GOT3 (cell line): ENCODE results near the gene AKT2.
A peak's percentile ranks its signal among the peaks of the same experiment; 100 is the strongest.

Source experiments
- DNase-seq: peaks from one replicate; lab custom pipeline; 2025; ENCODE audit warnings: mixed read lengths; lab: John Stamatoyannopoulos, UW

AKT2 gene

DNA sequence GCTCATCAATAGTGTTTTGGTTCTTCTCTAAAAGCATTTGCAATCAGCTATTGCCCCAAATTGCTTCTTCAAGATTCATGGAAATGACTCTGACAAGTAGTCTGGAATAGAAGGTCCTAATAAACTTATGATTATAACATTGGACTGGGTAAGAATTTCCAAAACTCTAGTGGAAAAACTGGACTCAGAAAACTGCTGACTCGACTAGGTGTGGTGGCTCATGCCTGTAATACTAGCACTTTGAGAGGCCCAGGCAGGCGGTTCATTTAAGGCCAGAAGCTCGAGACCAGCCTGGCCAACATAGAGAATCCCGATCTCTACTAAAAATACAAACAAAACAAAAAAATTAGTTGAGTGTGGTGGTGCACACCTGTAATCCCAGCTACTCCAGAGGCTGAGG is 15.5 kb upstream of the AKT2 start:
- DNase-seq = no peak

DNA sequence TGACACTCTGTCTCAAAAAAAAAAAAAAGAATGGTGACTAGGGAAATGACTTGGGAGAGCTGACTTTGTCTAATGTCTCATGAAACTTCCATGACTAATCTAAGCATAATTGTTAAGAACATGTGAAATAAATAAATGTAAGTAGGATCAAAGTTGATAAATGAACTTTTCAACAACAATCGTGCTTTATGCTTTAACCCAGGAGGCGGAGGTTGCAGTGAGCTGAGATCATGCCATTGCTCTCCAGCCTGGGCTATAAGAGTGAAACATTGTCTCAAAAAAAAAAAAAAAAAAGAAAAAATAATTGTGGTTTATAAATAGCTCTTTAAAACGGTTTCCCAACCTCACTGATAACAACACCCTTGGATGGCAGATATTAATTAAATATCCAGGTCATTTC is 12.9 kb upstream of the AKT2 start:
- no peak for DNase-seq

DNA sequence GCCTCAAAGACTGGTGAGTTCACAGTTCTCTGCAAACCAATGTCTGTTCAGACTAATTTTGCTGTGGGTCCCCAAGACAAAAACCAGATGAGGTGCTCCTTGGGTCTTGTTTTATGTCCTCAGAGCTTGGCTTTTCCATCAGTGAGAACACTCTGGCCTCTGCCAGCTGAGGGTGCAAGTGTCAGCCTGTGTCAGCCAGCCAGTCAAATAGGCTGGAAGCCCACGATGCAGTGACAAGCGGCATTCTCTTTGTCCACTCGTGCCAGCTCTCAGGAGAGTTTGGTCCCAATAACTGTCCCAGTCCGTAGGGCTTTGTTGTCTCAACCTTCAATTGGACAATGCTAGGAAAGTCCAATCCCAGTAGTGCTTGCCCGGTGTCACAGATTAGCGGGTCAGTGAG is 9.4 kb upstream of the AKT2 start:
- DNase-seq = no peak

DNA sequence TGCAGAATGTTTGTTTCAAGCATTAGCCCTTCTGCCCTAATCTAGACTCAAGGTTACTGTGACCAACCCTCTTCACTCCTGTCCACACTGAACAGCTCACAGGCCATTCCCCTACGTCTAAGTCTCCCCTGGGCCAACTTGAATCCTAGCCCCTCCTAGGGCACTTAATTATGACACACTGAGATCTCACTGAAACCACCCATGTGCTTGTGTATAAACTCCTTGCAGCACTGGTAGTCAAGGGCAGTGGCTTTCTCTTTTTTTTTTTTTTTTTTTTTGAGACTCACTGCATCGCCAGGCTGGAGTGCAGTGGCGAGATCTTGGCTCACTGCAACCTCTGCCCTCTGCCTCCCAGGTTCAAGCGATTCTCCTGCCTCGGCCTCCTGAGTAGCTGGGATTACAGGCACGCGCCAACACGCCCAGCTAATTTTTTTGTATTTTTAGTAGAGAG is 1.9 kb upstream of the AKT2 start:
- DNase-seq = no peak

DNA sequence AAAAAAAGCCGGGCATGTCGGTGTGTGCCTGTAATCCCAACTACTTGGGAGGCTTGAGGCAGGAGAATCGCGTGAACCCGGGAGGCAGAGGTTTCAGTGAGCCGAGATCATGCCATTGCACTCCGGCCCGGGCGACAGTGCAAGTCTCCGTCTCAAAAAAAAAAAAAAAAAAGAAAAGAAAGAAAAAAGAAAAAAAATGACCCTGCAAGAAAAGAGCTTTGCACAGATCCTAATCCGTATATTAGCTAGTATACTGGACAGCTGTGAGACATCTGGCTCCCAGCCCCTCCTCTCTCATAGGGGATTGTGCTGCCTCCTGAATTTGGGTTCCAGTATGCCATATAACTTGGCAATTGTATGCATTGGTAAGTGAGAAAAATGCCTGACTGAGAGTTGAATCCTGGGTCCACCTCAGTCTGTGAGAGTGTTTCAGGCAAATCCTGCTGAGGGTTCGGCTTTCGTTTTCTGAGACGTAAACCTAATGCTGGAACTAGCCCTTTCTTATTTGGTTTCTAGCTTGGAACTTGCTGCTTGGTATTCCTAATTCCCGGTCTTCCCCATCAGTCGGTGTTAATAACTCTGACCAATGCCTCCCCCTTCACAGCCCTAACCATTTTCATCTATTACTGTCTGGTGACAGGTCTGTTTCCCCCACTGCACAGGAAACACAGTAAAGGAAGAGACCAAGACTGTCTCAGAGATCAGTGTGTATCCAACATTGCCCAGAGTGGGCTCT is 1.3 kb upstream of the AKT2 start:
- no peak for DNase-seq

DNA sequence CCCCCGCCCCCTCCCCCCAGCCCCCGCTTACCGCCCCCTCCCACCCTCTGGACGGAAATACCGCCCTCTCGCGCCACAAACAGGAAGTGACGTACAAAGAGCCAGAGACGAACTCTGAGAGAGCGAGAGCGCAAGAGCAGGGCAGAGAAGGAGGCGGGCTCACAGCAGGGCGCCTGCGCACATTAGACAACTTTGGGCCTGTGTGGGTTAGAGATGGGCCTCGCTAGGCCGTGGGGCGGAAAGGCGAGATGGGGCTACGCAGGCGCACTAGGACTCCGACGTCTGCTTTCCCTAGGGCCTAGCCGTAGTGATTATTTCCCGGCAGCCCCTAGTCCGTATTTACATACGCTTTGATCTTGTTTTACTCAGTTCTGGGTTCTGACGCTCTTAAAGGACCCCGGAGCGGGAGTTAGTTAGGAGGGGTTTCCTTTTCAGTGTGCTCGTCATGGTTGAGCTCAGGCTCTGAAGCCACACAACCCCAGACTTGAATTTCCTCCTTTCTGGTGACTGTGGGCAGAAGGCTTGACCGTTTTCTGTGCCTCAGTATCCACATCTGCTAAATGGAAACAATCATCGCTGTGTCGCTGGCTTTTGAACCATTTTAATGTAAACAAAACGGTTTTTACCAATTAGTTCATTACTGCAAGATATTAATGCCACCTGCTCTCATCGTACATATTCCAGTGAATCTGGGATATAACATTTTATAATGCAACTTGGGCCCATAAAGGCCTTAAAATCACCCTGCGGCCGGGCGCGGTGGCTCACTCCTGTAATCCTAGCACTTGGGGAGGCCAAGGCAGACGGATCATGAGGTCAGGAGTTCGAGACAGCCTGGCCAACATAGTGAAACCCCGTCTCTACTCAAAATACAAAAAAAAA is 449 bp upstream of the AKT2 start:
- peak; percentile 94 for DNase-seq

DNA sequence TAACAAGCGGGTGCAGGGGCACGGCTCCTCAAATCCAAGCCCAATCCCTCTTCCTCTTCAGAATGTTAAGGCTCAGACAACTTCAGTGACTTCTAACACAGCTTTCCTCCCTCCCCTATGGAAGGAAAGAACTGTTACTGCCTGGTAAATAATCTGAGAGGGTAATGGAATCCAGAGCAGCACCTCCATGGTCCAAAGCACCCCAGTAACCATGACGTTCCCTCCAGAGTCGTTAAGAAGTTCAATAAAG is 969 bp downstream of the AKT2 start:
- no peak for DNase-seq

DNA sequence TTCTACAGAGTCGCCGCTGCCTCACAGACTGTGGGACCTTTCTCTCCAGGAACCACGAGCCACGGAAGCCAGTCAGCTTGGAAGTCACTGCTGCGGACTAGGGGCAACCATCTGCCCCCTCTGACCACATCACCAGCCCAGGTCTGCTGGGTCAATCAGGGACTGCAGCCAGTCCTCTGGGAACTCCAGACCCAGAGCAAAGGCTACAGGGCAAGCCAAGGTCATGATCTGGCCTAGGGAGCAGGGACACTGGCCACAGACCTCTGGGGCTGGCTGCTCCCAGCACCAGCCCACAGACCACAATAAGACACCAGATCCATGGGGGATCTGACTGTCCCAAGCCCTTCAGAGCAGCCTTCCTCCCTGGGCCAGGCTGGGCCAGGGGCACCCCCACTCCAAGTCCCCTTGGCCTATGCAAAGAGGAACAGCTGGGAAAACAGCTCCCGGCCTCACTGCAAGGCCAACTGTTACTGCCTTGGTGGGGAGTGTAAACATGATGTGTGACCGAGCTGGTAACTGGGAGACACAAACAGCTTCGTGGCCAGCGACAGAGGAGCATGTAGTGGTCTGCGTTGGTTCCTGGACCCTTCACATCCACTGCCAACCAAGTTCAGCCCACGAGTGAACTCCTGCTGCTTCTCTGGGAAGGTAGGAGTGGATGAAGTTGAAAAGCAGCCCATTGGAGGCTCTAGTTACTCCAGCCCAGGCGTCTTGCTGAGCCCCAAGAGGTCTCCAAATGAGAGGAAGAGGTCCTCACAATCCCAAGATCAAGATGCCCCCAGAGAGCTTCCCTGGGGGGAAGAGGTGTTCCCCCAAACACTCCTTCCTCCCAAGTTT is 1.5 kb downstream of the AKT2 start:
- DNase-seq = no peak

DNA sequence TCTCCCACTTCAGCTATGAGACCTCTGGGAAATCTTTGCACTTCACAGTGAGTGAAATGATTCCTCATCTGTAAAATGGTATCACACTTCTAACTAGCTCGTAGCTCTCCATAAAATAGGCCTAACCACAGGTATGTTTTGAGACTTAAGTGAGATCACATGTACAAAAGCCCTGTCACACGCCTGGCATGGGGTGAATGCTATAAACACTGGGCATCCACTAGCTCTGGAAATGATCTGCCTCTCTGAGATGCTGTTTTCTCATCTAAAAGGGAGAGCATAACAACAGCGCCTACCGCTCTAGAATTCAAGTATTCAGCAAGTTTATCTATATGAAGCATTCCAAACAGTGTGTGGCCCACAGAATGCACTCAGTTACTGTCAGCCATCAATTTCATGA is 2.2 kb downstream of the AKT2 start:
- DNase-seq = no peak

DNA sequence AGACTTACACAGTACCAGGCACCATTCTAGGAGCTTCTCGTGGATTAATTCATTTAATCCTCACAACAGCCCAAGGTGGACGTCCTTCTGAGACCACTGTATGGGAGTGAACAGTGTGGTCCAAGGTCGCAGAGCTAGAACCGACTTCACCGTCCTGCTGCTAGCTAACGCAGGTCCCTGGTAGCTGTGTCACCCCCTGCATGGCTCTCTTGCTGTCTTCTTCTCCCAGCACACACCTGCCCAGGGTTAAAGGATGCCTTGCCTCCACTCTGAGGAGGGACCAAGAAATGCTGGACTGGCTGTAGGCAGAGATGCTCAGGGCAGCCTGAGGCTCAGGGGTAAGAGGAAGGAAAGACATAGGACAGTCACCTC is 3.0 kb downstream of the AKT2 start:
- no peak for DNase-seq

DNA sequence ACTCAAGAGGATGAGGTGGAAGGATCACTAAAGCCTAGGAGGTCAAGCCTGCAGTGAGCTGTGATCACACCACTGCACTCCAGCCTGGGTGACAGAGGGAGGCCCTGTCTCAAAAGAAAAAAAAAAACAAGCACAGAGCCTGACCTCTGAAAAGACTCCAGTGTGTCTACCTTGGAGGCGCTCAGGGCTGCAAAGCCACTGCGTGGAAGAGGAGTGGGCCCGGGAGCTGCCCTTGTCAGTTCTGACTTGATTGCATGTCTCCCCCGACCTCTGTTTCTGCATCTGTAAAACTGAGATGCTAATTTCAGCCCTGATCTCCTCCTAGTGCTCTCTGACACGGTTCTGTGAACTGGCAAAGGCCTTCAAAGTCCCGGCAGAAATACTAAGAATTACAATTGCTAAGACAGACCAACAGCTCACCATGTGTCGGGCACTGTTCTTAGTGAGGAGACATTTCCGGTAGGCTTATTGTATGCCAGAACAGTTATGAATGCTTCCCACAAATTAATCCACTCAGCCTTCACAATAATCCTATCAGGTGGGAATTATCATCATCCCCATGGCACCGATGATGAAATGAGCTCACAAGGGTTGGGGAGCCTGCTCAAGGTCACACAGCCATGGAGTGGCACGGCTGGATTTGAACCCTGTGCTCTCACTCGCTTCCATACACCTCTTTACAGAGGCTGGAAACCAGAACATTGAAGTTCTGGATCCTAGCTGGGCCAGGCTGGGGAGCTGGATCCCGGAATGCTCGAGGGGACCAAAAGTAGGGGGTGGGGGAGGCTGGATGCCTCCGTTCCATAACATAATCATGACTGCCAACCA is 3.5 kb downstream of the AKT2 start:
- DNase-seq = no peak

DNA sequence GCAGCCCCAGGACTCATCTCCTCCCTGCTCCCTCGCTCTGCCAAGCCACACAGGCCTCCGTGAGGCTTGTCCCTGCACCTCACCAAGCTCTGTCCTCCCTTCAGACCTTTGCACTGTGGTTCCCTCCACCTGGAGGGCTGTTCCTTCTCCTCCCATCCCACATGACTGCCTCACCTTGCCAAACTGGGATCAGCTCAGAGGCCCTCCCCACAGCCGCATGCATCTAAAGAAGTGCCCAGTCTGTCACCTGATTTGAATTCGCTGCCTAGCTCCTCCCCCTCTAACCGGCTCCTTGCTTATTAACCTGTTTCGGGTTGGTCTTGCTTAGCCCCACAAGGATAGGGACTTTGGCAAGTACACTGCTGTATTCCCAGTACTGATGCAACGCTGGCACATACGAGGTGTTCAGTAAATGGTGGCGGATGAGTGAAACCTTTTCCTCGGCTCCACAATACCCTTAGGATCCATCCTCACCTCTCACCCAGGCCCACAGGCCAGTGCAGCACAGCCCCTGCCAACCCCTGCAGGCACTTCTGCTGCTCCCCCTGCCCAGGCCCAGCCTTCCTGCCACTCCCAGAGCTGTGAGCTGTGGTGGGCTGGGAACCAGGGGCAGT is 4.4 kb downstream of the AKT2 start:
- DNase-seq = no peak

DNA sequence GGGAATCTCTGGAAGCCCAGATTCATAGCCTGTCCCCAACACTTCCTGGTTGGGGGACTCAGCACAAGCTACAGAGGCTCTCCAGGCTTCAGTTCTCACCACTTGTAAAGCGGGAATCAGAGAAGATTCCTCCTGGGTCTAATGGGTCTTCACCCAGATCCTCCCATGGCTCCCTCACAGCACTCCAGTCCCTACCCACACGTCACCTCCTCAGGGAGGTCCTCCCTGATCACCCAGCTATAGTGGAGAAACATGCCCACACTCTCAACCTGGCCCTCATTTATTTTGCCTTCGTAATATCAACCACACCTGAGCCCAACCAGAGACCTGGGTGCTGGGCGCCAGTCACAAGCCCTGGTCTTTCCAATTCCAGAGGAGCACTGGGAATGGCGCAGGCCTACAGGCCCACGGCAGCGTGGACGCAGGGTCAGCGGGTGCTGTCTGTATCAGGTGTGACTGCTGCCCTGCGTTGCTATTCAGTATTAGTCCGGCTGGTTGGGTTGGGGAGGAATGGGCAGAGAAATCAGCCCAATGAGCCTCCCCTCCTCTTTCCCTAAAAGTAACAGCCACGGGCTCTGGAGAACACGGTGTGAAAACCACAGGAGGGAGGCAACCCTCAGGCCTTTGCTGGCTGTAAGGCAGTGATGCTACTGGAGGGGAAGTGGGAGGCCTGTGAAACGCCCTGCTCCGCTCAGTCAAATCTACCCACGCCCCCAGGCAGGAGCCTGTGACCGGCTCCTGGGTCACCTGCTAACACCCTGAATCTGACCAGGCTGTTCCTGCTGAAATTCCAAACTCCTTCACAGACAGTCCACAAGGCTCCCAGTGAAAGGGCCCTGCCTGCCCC is 5.2 kb downstream of the AKT2 start:
- DNase-seq = no peak

DNA sequence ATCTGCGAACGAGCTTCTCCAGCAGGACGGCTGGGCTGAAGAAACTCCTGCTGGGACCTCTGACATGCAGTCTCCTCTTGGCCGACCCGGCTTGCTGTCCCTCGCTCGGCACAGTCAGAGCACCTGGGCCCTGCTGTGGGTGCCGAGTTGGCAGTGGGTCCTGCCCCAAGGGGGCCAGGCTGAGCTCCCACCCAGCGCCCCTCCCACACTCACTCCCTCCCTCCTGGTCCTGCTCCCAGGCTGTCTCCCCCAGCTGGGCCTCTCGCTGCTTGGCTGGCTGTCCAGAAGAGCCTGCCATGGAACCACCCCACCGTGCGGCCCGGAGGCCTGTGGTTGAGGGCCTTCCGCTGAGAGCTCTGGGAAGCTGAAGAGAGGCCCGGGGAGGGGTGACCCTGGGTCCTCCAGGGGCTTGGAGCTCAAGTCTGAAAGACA is 6.0 kb downstream of the AKT2 start:
- no peak for DNase-seq

DNA sequence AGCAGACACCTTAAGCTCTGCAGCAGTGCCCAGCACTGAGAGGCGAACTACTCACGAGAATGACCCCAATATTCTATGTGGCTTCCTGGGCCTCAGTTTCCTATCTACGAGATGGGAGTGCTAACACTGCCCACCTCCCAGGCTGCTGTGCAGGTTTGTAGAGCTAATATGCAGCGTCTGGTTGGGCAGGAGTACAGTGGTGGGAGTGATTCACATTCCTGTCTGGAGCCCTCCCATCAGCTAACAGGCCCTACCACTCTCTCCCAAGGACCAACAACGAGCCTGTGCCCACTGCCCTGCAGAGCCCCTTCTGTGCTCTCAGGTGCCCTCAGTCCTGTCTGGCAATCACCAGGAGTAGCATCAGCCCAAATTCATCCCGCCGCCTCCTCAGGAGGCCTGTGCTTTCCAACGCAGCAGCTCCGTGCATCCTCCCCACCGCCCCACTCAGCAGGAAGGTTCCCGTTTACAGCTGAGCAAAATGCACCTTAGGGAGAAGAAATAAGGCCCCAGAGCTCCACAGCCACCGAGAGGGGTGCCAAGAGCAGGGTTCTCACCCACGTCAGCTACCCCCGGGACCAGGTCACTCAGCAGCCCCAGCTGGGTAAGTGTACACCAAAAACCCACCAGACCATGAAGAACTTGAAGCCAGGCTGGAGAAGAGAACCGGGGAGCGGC is 6.6 kb downstream of the AKT2 start:
- DNase-seq = no peak

DNA sequence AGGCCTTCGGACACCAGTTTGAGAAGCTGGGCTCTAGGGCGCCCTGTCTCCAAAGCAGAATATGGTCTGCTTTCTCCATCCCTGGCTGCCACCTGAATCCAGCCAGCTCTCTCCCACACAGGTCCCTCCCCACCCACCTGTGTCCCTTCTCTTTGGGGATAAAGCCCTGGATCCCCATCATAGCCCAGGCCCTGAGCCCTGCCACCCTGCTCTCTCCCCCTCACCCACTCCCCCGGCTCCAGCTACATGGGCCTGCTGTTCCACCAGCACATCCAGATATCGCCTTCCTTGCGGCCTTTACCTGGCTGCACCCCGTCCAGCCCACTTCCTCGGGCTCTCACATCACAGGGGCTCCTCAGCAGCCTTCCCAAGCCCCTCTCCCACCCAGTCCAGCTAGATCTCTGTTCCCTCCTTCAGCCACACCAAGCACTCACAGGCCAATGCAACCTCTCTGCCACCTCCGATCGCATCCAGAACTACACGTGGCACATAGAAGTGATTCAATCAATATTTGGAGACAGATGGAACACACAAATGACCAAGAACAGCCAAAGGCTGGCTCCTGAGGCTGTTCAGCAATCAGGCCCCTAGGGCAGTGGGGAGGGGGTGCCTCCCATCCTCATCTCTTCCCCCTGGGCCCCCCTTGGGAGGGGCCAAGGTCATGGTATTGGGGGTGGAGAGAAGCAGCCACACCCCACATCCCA is 7.6 kb downstream of the AKT2 start:
- DNase-seq = no peak

DNA sequence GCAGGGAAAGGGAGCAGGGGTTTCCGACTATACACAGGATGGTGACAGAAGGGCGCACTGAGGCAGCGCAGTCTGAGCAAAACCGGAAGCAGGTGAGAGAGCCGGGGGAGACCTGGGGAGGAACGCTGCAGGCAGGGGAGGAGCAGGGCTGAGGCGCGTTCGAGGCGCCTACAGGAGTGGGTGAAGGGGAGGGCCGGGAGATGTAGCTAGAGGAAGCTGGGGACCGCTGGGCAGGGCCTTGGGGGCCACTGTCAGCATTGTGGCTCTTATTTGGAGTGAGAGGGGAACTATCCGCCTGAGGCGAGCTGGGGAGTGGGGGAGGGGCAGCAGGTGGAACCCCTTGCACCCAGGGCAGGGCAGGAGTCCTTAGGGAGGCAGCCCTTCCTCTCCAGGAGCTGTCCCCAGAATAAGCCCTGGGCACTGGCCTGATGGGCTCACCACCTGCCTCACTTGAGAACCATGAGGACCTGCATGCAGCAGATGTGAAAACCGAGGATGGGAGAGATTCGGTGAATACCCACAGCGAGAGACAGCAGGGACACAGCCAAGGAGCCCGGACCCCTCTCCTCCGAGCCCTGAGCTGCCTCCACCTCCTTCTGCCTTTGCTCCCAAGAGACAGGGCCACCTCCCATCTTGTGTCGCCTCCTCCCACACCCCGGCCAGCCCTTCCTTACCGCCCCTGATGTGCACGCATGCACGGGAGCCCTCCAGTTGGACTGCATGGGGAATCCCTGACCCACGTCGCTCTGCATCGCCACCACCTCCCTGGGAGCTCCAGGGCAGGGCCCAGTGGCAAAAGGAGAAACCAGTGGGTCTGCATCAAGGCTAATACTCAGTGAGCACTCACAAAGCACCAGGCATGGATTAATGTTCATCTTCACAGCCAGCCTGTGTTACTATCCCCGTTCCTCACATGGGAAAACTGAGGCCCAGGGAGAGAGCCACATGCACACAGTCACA is 10.3 kb downstream of the AKT2 start:
- DNase-seq = no peak
